H1 (cell line): ENCODE measurements around the gene PTPRCAP. TPM values are rescaled to one million over a fixed set of nuclear protein-coding genes. Genes with fewer than 3 reads are reported as not detected.

Experiments used
- CTCF ChIA-PET: fragments of 300-600 bp; sonication (Branson Sonifier 250); formaldehyde crosslinking; loops from one replicate; lab custom pipeline; 2021; ENCODE audit not compliant: partially characterized antibody; lab: Charles Lee
- POLR2A ChIA-PET: fragments of 300-600 bp; sonication (Branson Sonifier 250); formaldehyde crosslinking; loops from one replicate; lab custom pipeline; 2021; ENCODE audit warnings: inconsistent platforms; ENCODE audit not compliant: partially characterized antibody; lab: Charles Lee
- DNase-seq, 2 experiments: peaks; one replicate each; pipeline versions ENCODE4 v3.0.0 to v3.0.0-alpha.2; 2010 to 2022; ENCODE audit warnings: low spot score in 2 of 2, low read depth in 1 of 2, mixed read lengths in 1 of 2
- FAIRE-seq: peaks from 2 replicates; lab custom pipeline; 2011; peaks lifted over from hg19 to GRCh38; lab: Jason Lieb, UNC
- H2AFZ ChIP-seq: 2 replicates; pipeline ENCODE4 v1.8.1; 2012; ENCODE audit warnings: low read length, inconsistent platforms
- H2AK5ac ChIP-seq: 2 replicates; pipeline ENCODE4 v1.6.1; 2013; ENCODE audit warnings: low read depth, low read length
- H2BK120ac ChIP-seq: replicated peaks from 2 replicates; pipeline ENCODE3; 2013; ENCODE audit warnings: low read depth, low read length, inconsistent platforms
- H2BK12ac ChIP-seq: 2 replicates; pipeline ENCODE4 v1.6.1; 2013; ENCODE audit warnings: low read depth, low read length
- H2BK15ac ChIP-seq: 2 replicates; pipeline ENCODE4 v1.6.1; 2013; ENCODE audit warnings: low read length
- H2BK20ac ChIP-seq: 2 replicates; pipeline ENCODE4 v1.6.1; 2013; ENCODE audit warnings: low read length
- H2BK5ac ChIP-seq: 2 replicates; pipeline ENCODE4 v1.6.1; 2013; ENCODE audit warnings: low read depth, low read length
- H3K14ac ChIP-seq: 2 replicates; pipeline ENCODE4 v1.6.1; 2013; ENCODE audit warnings: inconsistent platforms; ENCODE audit not compliant: insufficient read length
- H3K18ac ChIP-seq: 2 replicates; pipeline ENCODE4 v1.6.1; 2013; ENCODE audit warnings: low read length; ENCODE audit errors: extremely low read depth
- H3K23ac ChIP-seq: 2 replicates; pipeline ENCODE4 v1.6.1; 2013; ENCODE audit warnings: inconsistent platforms; ENCODE audit not compliant: insufficient read length
- H3K23me2 ChIP-seq: 2 replicates; pipeline ENCODE4 v1.6.1; 2013; ENCODE audit warnings: low read depth, low read length
- H3K27ac ChIP-seq: 2 replicates; pipeline ENCODE4 v1.6.1; 2011; ENCODE audit warnings: low read depth, low read length, inconsistent platforms
- H3K27me3 ChIP-seq, 4 experiments: replicated peaks in 1 of 4; 1 replicate in 1 of 4; 2 replicates in 3 of 4; pipeline versions ENCODE4 v1.6.1 to v1.8.1; 2011 to 2013; ENCODE audit warnings: low read length in 3 of 4, mild to moderate bottlenecking in 3 of 4, inconsistent platforms in 2 of 4, mixed read lengths in 2 of 4, moderate library complexity in 1 of 4; ENCODE audit not compliant: control insufficient read depth in 3 of 4, insufficient read depth in 3 of 4; ENCODE audit errors: extremely low read depth in 1 of 4
- H3K36me3 ChIP-seq, 4 experiments: 2 replicates each; pipeline versions ENCODE4 v1.6.1 to v1.8.1; 2011 to 2013; ENCODE audit warnings: mild to moderate bottlenecking in 4 of 4, low read length in 3 of 4, moderate library complexity in 2 of 4, control low read depth in 1 of 4, inconsistent platforms in 1 of 4; ENCODE audit not compliant: insufficient read depth in 4 of 4, control insufficient read depth in 2 of 4
- H3K4ac ChIP-seq: replicated peaks from 2 replicates; pipeline ENCODE3; 2013; ENCODE audit warnings: low read length, low read depth, mixed read lengths, inconsistent platforms; ENCODE audit not compliant: insufficient read length
- H3K4me1 ChIP-seq, 4 experiments: replicated peaks in 1 of 4; 1 replicate in 1 of 4; 2 replicates in 3 of 4; pipeline versions ENCODE4 v1.6.1 to v1.8.1; 2011 to 2013; ENCODE audit warnings: low read length in 3 of 4, inconsistent platforms in 2 of 4, mixed read lengths in 1 of 4; ENCODE audit not compliant: insufficient read depth in 4 of 4, control insufficient read depth in 3 of 4
- H3K4me2 ChIP-seq, 2 experiments: 2 replicates each; pipeline versions ENCODE4 v1.6.1 to v1.8.1; 2011 to 2013; ENCODE audit warnings: low read depth in 2 of 2, low read length in 2 of 2, control low read depth in 1 of 2, inconsistent platforms in 1 of 2, mild to moderate bottlenecking in 1 of 2; ENCODE audit not compliant: insufficient read depth in 1 of 2
- H3K4me3 ChIP-seq, 4 experiments: fragments of 200-600, 300-600 bp in 1 of 4; sonication (generic), shearing (Covaris generic), sonication (Bioruptor Twin) in 1 of 4; 2 replicates each; pipeline versions ENCODE4 v1.5.1 to v1.8.1; 2011 to 2016; ENCODE audit warnings: low read length in 4 of 4, low read depth in 3 of 4, control low read depth in 2 of 4, inconsistent platforms in 2 of 4, mild to moderate bottlenecking in 2 of 4, mixed read lengths in 1 of 4, moderate library complexity in 1 of 4; ENCODE audit not compliant: insufficient read depth in 2 of 4; ENCODE audit errors: extremely low read depth in 1 of 4
- H3K56ac ChIP-seq: replicated peaks from 2 replicates; pipeline ENCODE3; 2013; ENCODE audit warnings: low read depth, mild to moderate bottlenecking, mixed read lengths, low read length, inconsistent platforms; ENCODE audit not compliant: insufficient read length
- H3K79me1 ChIP-seq: 2 replicates; pipeline ENCODE4 v1.6.1; 2013; ENCODE audit warnings: low read depth, low read length, control low read depth
- H3K79me2 ChIP-seq, 2 experiments: 2 replicates each; pipeline versions ENCODE4 v1.6.1 to v1.8.1; 2012 to 2013; ENCODE audit warnings: low read length in 2 of 2, mild to moderate bottlenecking in 2 of 2, inconsistent platforms in 1 of 2; ENCODE audit not compliant: insufficient read depth in 2 of 2, control insufficient read depth in 1 of 2
- H3K9ac ChIP-seq, 4 experiments: replicated peaks in 1 of 4; 1 replicate in 1 of 4; 2 replicates in 3 of 4; pipeline versions ENCODE4 v1.6.1 to v1.8.1; 2011 to 2013; ENCODE audit warnings: low read depth in 3 of 4, low read length in 3 of 4, control low read depth in 2 of 4, mild to moderate bottlenecking in 2 of 4, moderate library complexity in 2 of 4, inconsistent platforms in 1 of 4; ENCODE audit errors: extremely low read depth in 1 of 4
- H3K9me3 ChIP-seq, 2 experiments: 2 replicates each; pipeline versions ENCODE4 v1.6.1 to v1.8.1; 2012 to 2013; ENCODE audit warnings: mild to moderate bottlenecking in 2 of 2, moderate library complexity in 2 of 2, control low read depth in 1 of 2, inconsistent platforms in 1 of 2, low read depth in 1 of 2, low read length in 1 of 2, mixed read lengths in 1 of 2; ENCODE audit not compliant: insufficient read depth in 2 of 2
- H4K20me1 ChIP-seq, 2 experiments: replicated peaks in 1 of 2; 2 replicates each; pipeline versions ENCODE3 to v1.8.1; 2011 to 2013; ENCODE audit warnings: inconsistent platforms in 2 of 2, low read length in 2 of 2, mild to moderate bottlenecking in 1 of 2; ENCODE audit not compliant: insufficient read depth in 2 of 2, control insufficient read depth in 1 of 2
- H4K5ac ChIP-seq: 2 replicates; pipeline ENCODE4 v1.6.1; 2013; ENCODE audit warnings: low read length, low read depth, mixed read lengths, inconsistent platforms; ENCODE audit not compliant: insufficient read length
- H4K8ac ChIP-seq: 2 replicates; pipeline ENCODE4 v1.8.0; 2013; ENCODE audit warnings: mild to moderate bottlenecking, moderate library complexity, low read length, inconsistent platforms; ENCODE audit not compliant: insufficient read depth; ENCODE audit errors: extremely low read depth
- H4K91ac ChIP-seq: replicated peaks from 2 replicates; pipeline ENCODE3; 2013; ENCODE audit warnings: low read length, mixed read lengths, inconsistent platforms; ENCODE audit not compliant: insufficient read length
- ATF3 ChIP-seq: IDR thresholded peaks from 2 replicates; pipeline ENCODE4 v1.6.1; 2011; ENCODE audit warnings: low read depth, mild to moderate bottlenecking, low read length; ENCODE audit not compliant: insufficient read depth
- BACH1 ChIP-seq: IDR thresholded peaks from 2 replicates; pipeline ENCODE4 v1.6.1; 2012; ENCODE audit warnings: low read length, improper control_type of control experiment
- CBX8 ChIP-seq: fragments of 300-800, 300-1000 bp; sonication (generic); IDR thresholded peaks from 2 replicates; pipeline ENCODE4 v1.7.1; 2016; ENCODE audit warnings: low read depth, low read length, borderline replicate concordance
- E2F6 ChIP-seq: IDR thresholded peaks from 2 replicates; pipeline ENCODE4 v1.6.1; 2012; ENCODE audit warnings: inconsistent platforms
- EGR1 ChIP-seq: IDR thresholded peaks from 2 replicates; pipeline ENCODE4 v1.6.1; 2011; ENCODE audit warnings: low read depth, low read length, borderline replicate concordance
- EZH2 ChIP-seq: fragments of 200-600 bp; sonication (generic); IDR thresholded peaks from 2 replicates; pipeline ENCODE4 v1.7.1; 2012; ENCODE audit warnings: low read depth, mild to moderate bottlenecking, moderate library complexity, low read length, inconsistent platforms; ENCODE audit not compliant: severe bottlenecking
- KDM4A ChIP-seq: IDR thresholded peaks from one replicate; pipeline ENCODE4 v1.7.1; 2012; ENCODE audit warnings: low read depth, mild to moderate bottlenecking, moderate library complexity, low read length, inconsistent platforms; ENCODE audit not compliant: severe bottlenecking
- KDM5A ChIP-seq: fragments of 200-600 bp; IDR thresholded peaks from 2 replicates; pipeline ENCODE4 v1.7.1; 2012; ENCODE audit warnings: mild to moderate bottlenecking, low read length, inconsistent platforms, mixed read lengths
- POLR2AphosphoS5 ChIP-seq: IDR thresholded peaks from 2 replicates; pipeline ENCODE4 v1.6.1; 2011; ENCODE audit warnings: low read depth, low read length
- USF2 ChIP-seq: IDR thresholded peaks from 2 replicates; pipeline ENCODE4 v1.6.1; 2011; ENCODE audit warnings: low read length, improper control_type of control experiment
- WGBS, 2 experiments: shearing (Covaris generic) in 1 of 2; methylation state at CpG; one replicate each; pipeline versions ENCODE4 v1.1.6 to v1.1.7; 2013 to 2015; ENCODE audit warnings: low lambda C conversion rate in 2 of 2, mixed read lengths in 2 of 2, inconsistent platforms in 1 of 2, low coverage in 1 of 2, missing lambda C conversion rate in 1 of 2; ENCODE audit not compliant: insufficient replicate concordance in 2 of 2, insufficient coverage in 1 of 2, insufficient read length in 1 of 2; ENCODE audit errors: extremely low coverage in 1 of 2, missing lambda C conversion rate in 1 of 2; 5-methylcytosine and 5-hydroxymethylcytosine counted together
- polyA plus RNA-seq, 7 experiments: library from polyadenylated mRNA; depleted of rRNA in 3 of 7; stranded (reverse) in 5 of 7; unstranded in 2 of 7; fragments of >200 nt in 5 of 7; fragments of 200-250 nt in 2 of 7; gene quantifications; 1 replicate in 5 of 7; 2 replicates in 1 of 7; 4 replicates in 1 of 7; pipeline versions ENCODE4 v1.2.1 to v1.2.3, GENCODE V29; 2011 to 2013; ENCODE audit warnings: missing spikeins in 2 of 7, mixed read lengths in 2 of 7
- total RNA-seq: library from RNA; stranded (reverse); fragmentation: NEBNext Ultra II Directional; extraction: Animal tissue kit (Norgen Biotek cat#: 25700); gene quantifications from 2 replicates; pipeline ENCODE4 v1.2.1, GENCODE V29; 2021

PTPRCAP gene
- total and polyA plus RNA-seq, 2 of the 8 experiments (the other 6 are each of a cell fraction or from before 2014, with no cell fraction given): 0.78 to 6.7 TPM

GRCh38 chr11:67432655-67433349, 4.7 kb downstream of the PTPRCAP start:
- Histone ChIP-seq H3K23me2 (peaks cover 8% of the 10 kb centered on the region), H2AK5ac (no peak overlapping the region), H4K91ac (no peak overlapping the region), H3K27me3 (no peaks in the 10 kb centered on the region), H3K4me3 (no peak overlapping the region), H2BK5ac (no peak overlapping the region), H3K9me3 (no peaks in the 10 kb centered on the region), H3K36me3 (peaks cover 6 to 17% (median 11%) of the 10 kb centered on the region in 4 experiments; a peak in 7 of 8 replicates), H4K5ac (no peak overlapping the region), H3K79me2 (peaks cover 0 to 9% of the 10 kb centered on the region in 2 experiments; a peak in 2 of 4 replicates), H3K4ac (no peak overlapping the region), H3K4me1 (peaks cover 0 to 24% (median 16%) of the 10 kb centered on the region in 4 experiments; a peak in 6 of 7 replicates), H2BK15ac (no peak overlapping the region), H3K27ac (no peak overlapping the region), H2BK12ac (no peak overlapping the region), H3K18ac (no peak overlapping the region), H3K14ac (no peak overlapping the region), H3K56ac (no peak overlapping the region), H3K23ac (no peak overlapping the region), H3K79me1 (peaks cover 5% of the 10 kb centered on the region), H2BK120ac (no peak overlapping the region), H2BK20ac (no peak overlapping the region), H3K9ac (no peak overlapping the region), H4K8ac (no peak overlapping the region), H4K20me1 (peaks cover 0 to 12% of the 10 kb centered on the region in 2 experiments), H2AFZ (no peak overlapping the region), H3K4me2 (no peak overlapping the region)
- ChIA-PET POLR2A (interaction anchor here (0.9 to 12.5 kb wide), 8 partner anchors 8 to 60 kb away, joined by 3 to 104 read pairs (median 4); partner anchors contain the start of genes CARNS1 and CORO1B), CTCF (interaction anchor here (1.0 to 3.8 kb wide), 3 partner anchors 13 to 32 kb away, joined by 3 to 10 read pairs (median 4); partner anchors contain the start of gene PPP1CA)
- 92% methylated on average over 21 of the region's 22 CpGs; no CpG with 5 or more reads in 1 of the 2 experiments for WGBS, 2 experiments
- DNase-seq (no peak), FAIRE-seq (no peak)
- TF ChIP-seq KDM4A (no peak), USF2 (no peak), EZH2 (no peak), BACH1 (no peak), CBX8 (no peak), POLR2AphosphoS5 (no peak), EGR1 (no peak), ATF3 (no peak), KDM5A (no peak), E2F6 (no peak)
